Adrenal gland (tissue), 5 donors: ENCODE data around the gene CMTM6.

Experiments
- POLR2A ChIP-seq, 2 donors: fragments of 450-650 bp; IDR thresholded peaks; one replicate each; pipeline ENCODE4 v1.6.1; 2017; ENCODE audit warnings: antibody characterized with exemption in 2 of 2, mild to moderate bottlenecking in 2 of 2, moderate library complexity in 1 of 2
- TF ChIP-seq, protein P1 (sequence below), 6 experiments: fragments of 450-650 bp in 4 of 6; fragments of 200-600 bp in 2 of 6; sonication (generic) in 1 of 6; IDR thresholded peaks; 1 replicate in 5 of 6; 2 replicates in 1 of 6; pipeline versions ENCODE4 v1.5.1 to v1.8.0; 2016 to 2021; ENCODE audit warnings: antibody characterized with exemption in 6 of 6, mild to moderate bottlenecking in 2 of 6, moderate library complexity in 1 of 6
- donor health status: DM: no; HTN: no; CAD: no.

DNA sequence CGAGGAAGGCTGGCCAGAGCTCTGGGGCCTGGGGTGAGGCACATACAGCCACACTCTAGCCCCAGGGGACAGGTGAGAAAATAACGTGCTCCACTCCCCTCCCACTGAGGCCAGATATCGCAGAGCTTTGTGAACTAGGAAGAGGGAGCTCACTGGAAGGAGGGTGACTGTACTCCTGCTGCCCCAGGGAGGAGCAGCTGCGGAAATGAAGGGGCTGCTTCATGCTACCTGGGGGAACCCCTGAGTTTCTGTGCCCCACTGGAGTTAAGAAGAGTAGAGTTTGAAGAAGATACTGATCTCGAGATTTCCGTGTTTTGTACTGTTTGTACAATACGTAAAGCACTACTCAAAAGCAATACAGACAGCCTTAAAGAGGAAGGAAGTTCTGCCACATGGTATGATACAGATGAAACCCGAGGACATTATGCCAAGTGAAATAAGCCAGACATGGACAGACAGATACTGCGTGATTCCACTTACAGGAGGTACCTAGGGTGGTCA, 44.6 kb downstream of the CMTM6 start:
- TF ChIP-seq POLR2A (IDR thresholded peaks at IDR 0.05), result no peak
- TF ChIP-seq, protein P1, sequence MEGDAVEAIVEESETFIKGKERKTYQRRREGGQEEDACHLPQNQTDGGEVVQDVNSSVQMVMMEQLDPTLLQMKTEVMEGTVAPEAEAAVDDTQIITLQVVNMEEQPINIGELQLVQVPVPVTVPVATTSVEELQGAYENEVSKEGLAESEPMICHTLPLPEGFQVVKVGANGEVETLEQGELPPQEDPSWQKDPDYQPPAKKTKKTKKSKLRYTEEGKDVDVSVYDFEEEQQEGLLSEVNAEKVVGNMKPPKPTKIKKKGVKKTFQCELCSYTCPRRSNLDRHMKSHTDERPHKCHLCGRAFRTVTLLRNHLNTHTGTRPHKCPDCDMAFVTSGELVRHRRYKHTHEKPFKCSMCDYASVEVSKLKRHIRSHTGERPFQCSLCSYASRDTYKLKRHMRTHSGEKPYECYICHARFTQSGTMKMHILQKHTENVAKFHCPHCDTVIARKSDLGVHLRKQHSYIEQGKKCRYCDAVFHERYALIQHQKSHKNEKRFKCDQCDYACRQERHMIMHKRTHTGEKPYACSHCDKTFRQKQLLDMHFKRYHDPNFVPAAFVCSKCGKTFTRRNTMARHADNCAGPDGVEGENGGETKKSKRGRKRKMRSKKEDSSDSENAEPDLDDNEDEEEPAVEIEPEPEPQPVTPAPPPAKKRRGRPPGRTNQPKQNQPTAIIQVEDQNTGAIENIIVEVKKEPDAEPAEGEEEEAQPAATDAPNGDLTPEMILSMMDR (IDR thresholded peaks at IDR 0.05), result no peak
